Tibial artery (tissue), 4 donors: ENCODE data around the gene SBF2.

Source experiments
- DNase-seq, 2 donors: peaks; one replicate each; pipeline ENCODE4 v3.0.0-alpha.2; 2019
- H3K27ac ChIP-seq, 2 donors: fragments of 200-600 bp; sonication (generic) in 1 of 2; 1 replicate in 1 of 2; 2 replicates in 1 of 2; pipeline ENCODE4 v1.5.1; 2018 to 2019; ENCODE audit warnings: mild to moderate bottlenecking in 1 of 2
- H3K27me3 ChIP-seq, 2 donors: fragments of 200-600 bp; sonication (generic) in 1 of 2; one replicate each; pipeline versions ENCODE4 v1.5.1 to v1.6.0; 2016 to 2019
- H3K36me3 ChIP-seq, 3 donors: fragments of 200-600 bp; sonication (generic) in 2 of 3; one replicate each; pipeline ENCODE4 v1.5.1; 2016 to 2019; ENCODE audit warnings: mild to moderate bottlenecking in 2 of 3
- H3K4me1 ChIP-seq, 4 donors: fragments of 200-600 bp; sonication (generic) in 2 of 4; 1 replicate in 3 of 4; 2 replicates in 1 of 4; pipeline ENCODE4 v1.5.1; 2016 to 2019
- H3K4me3 ChIP-seq, 2 donors: fragments of 200-600 bp; sonication (generic) in 1 of 2; 1 replicate in 1 of 2; 2 replicates in 1 of 2; pipeline ENCODE4 v1.5.1; 2018 to 2019; ENCODE audit warnings: mild to moderate bottlenecking in 2 of 2
- H3K9me3 ChIP-seq, 3 donors: fragments of 200-600 bp; sonication (generic) in 1 of 3; one replicate each; pipeline ENCODE4 v1.5.1; 2016 to 2019
- intact Hi-C: fragments of 100-400 bp; cut with DNase I; formaldehyde crosslinking; loops from one replicate; pipeline ENCODE4 v1.15.0; 2023; ENCODE audit warnings: low total_unique reads
- TF ChIP-seq, protein P1 (sequence below), 2 experiments: fragments of 200-600 bp in 1 of 2; fragments of 450-650 bp in 1 of 2; IDR thresholded peaks; one replicate each; pipeline ENCODE4 v1.5.1; 2017 to 2019; ENCODE audit warnings: antibody characterized with exemption in 2 of 2, mild to moderate bottlenecking in 1 of 2, moderate library complexity in 1 of 2

The SBF2 gene

GRCh38 chr11:10324474-10324873 is 30.5 kb upstream of the SBF2 start:
- no peak overlapping the region for H3K4me3 ChIP-seq
- H3K9me3 ChIP-seq, result no peaks in the 10 kb centered on the region
- peak overlapping the region; percentile 56 to 82 for H3K27ac ChIP-seq
- intact Hi-C loops, result loop anchor here (5.0 kb wide), 1 partner anchor 567 kb away; no protein-coding TSS in a partner anchor
- DNase-seq, result no peak
- TF ChIP-seq, protein P1, sequence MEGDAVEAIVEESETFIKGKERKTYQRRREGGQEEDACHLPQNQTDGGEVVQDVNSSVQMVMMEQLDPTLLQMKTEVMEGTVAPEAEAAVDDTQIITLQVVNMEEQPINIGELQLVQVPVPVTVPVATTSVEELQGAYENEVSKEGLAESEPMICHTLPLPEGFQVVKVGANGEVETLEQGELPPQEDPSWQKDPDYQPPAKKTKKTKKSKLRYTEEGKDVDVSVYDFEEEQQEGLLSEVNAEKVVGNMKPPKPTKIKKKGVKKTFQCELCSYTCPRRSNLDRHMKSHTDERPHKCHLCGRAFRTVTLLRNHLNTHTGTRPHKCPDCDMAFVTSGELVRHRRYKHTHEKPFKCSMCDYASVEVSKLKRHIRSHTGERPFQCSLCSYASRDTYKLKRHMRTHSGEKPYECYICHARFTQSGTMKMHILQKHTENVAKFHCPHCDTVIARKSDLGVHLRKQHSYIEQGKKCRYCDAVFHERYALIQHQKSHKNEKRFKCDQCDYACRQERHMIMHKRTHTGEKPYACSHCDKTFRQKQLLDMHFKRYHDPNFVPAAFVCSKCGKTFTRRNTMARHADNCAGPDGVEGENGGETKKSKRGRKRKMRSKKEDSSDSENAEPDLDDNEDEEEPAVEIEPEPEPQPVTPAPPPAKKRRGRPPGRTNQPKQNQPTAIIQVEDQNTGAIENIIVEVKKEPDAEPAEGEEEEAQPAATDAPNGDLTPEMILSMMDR (IDR thresholded peaks at IDR 0.05), result no peak
- no peaks in the 10 kb centered on the region for H3K36me3 ChIP-seq
- H3K27me3 ChIP-seq, result no peaks in the 10 kb centered on the region
- H3K4me1 ChIP-seq, result peaks cover 5 to 74% (median 40%) of the 10 kb centered on the region in 4 donors

GRCh38 chr11:10323793-10324170 is 29.8 kb upstream of the SBF2 start:
- DNase-seq, result no peak
- Histone ChIP-seq H3K27me3 (no peaks in the 10 kb centered on the region), H3K36me3 (no peaks in the 10 kb centered on the region), H3K27ac (peak overlapping the region; percentile 56 to 82), H3K9me3 (no peaks in the 10 kb centered on the region), H3K4me3 (no peak overlapping the region), H3K4me1 (peaks cover 5 to 69% (median 38%) of the 10 kb centered on the region in 4 donors)
- intact Hi-C loops, result loop anchor here (5.0 kb wide), 1 partner anchor 566 kb away; no protein-coding TSS in a partner anchor
- TF ChIP-seq, protein P1 (IDR thresholded peaks at IDR 0.05), result no peak

- Histone ChIP-seq H3K9me3 (no peaks in the 10 kb centered on the region), H3K27me3 (no peaks in the 10 kb centered on the region), H3K27ac (peak overlapping the region; percentile 70 to 82), H3K4me3 (peak overlapping the region in 1 of 2 donors; percentile 0), H3K4me1 (peaks cover 5 to 62% (median 32%) of the 10 kb centered on the region in 4 donors), H3K36me3 (no peaks in the 10 kb centered on the region)
- TF ChIP-seq, protein P1 (IDR thresholded peaks at IDR 0.05), result peak; percentile 58 to 82
- intact Hi-C loops, result loop anchor here (5.0 kb wide), 1 partner anchor 566 kb away; no protein-coding TSS in a partner anchor
- DNase-seq, result peak; percentile 80 to 83
These were observed 29.1 kb upstream of the SBF2 start for GRCh38 chr11:10322830-10323792.

DNA sequence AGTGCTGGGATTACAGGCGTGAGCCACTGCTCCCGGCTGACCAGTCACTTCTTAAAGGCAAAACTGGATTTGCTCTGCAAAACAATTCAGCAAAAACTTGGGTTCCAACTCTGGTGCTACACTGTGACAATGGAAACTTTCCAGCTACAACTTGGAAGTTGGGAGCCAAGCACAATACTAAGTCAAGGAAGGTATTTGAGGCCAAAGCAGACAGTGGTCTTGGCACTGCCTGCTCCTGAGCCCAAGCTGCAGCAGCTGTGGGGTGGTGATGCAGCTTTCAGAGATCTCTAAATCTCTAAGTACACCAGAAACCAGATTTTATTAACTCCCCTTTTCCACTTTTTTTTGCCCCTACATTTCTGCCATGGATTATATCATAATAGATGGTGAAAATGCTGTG is 28.4 kb upstream of the SBF2 start:
- H3K36me3 ChIP-seq, result no peaks in the 10 kb centered on the region
- no peaks in the 10 kb centered on the region for H3K9me3 ChIP-seq
- H3K27me3 ChIP-seq, result no peaks in the 10 kb centered on the region
- H3K4me3 ChIP-seq, result peak overlapping the region in 1 of 2 donors; percentile 0
- TF ChIP-seq, protein P1 (IDR thresholded peaks at IDR 0.05), result no peak
- peak overlapping the region; percentile 70 to 82 for H3K27ac ChIP-seq
- peak in 1 of 2 donors; percentile 81 for DNase-seq
- intact Hi-C loops, result loop anchor here (5.0 kb wide), 1 partner anchor 565 kb away; no protein-coding TSS in a partner anchor
- H3K4me1 ChIP-seq, result peaks cover 5 to 55% (median 32%) of the 10 kb centered on the region in 4 donors

DNA sequence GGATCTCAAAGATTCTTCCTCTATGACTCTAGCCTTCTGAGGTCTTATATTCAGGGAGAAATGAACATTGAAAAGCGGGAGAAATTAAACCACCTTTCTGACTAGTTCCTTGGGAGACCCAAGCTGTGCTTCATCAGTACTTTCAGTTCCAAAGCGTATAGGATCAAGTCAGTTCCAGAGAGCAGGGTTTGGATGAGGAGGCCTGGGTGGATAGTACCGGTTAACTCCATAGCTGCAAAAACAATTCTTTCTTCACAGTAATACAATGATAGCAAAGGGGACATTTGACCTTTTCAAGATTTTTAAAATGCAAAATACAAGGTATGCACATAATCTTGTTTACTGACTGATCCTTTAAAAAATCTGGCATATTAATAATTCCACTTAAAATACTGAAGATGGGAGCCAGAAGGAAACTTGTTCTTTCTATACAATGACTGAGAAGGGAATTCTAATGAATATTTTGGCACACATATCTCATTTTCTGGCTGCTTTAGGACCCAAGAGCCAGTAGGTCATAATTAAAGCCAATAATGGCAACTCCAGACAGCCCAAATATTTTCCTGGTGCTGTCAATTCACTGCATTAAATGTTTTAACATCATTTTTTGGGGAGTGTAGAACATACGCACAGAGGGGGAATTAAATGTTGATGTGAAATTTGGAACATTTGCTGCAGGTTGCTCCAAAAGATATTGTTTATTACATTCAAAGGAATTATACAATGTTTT is 26.9 kb upstream of the SBF2 start:
- Histone ChIP-seq H3K36me3 (no peaks in the 10 kb centered on the region), H3K4me3 (no peak overlapping the region), H3K27ac (peak overlapping the region in 1 of 2 donors; percentile 82), H3K27me3 (no peaks in the 10 kb centered on the region), H3K4me1 (peaks cover 0 to 42% (median 18%) of the 10 kb centered on the region in 4 donors), H3K9me3 (no peaks in the 10 kb centered on the region)
- intact Hi-C loops, result loop anchor here (5.0 kb wide), 1 partner anchor 564 kb away; no protein-coding TSS in a partner anchor
- TF ChIP-seq, protein P1 (IDR thresholded peaks at IDR 0.05), result no peak
- DNase-seq, result no peak
